ENCODE results near the gene FRMD1. TPM values are rescaled to one million over a fixed set of nuclear protein-coding genes. Genes with fewer than 3 reads are reported as not detected.
A peak's percentile ranks its signal among the peaks of the same experiment; 100 is the strongest.

The FRMD1 gene
- polyA plus RNA-seq, 1 donor from 2014 or later, result not detected

- no peaks in the 10 kb centered on the region for H3K9me3 Mint-ChIP-seq
- H3K27me3 Mint-ChIP-seq, result peaks cover 20% of the 10 kb centered on the region
- H3K4me1 Mint-ChIP-seq, result peaks cover 0 to 1% (median 0%) of the 10 kb centered on the region in 3 donors
- H3K4me3 Mint-ChIP-seq, result no peak overlapping the region
- H3K27ac Mint-ChIP-seq, result no peak overlapping the region
- H3K36me3 Mint-ChIP-seq, result no peaks in the 10 kb centered on the region
Observed at GRCh38 chr6:168102315-168102985, 23.4 kb upstream of the FRMD1 start.

GRCh38 chr6:168101590-168102314 is 22.7 kb upstream of the FRMD1 start:
- peaks cover 20% of the 10 kb centered on the region for H3K27me3 Mint-ChIP-seq
- H3K36me3 Mint-ChIP-seq, result no peaks in the 10 kb centered on the region
- H3K9me3 Mint-ChIP-seq, result no peaks in the 10 kb centered on the region
- peaks cover 0 to 1% (median 0%) of the 10 kb centered on the region in 3 donors for H3K4me1 Mint-ChIP-seq
- H3K27ac Mint-ChIP-seq, result no peak overlapping the region
- H3K4me3 Mint-ChIP-seq, result no peak overlapping the region

GRCh38 chr6:168100803-168101589 is 22.0 kb upstream of the FRMD1 start:
- Mint-ChIP-seq H3K36me3 (no peaks in the 10 kb centered on the region), H3K4me3 (no peak overlapping the region), H3K9me3 (no peaks in the 10 kb centered on the region), H3K4me1 (peaks cover 0 to 1% (median 0%) of the 10 kb centered on the region in 3 donors), H3K27me3 (peaks cover 21% of the 10 kb centered on the region), H3K27ac (no peak overlapping the region)

DNA sequence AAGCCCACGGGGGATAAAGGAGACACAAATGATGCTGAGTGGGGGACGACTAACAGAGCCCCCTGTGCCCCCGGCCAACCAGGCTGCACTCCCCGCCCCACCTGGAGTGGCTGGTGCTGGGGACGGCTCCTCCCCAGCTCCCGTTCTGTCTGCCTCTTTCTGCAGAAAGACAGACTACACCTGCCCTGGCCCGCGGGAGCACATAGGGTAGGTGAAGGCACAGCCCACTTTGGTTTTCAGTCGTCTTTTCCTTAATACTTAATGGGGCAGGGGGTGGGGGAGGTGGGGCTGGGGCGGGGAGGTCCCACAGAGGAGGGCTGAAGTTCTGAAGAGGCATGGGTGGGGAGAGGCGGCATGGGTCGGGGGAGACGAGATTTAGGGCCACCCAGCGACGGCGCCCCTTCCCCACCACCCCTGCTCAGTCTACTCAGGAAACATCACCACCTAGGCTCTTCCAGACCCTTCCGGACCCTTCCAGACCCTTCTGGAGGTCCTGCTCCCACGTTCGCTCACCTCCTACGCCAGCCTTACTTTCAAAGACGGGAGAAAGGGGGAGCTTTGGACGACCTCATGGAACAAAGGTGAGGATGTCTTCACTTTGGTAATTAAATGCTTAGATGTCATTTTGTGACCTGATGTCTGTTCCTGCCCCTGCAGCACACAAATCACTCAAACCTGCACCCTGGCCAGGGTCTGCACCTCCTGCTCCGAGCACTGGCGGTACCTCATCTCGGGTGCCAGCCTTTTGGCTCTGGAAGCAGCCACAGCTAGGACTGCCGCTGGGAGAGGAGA is 21.2 kb upstream of the FRMD1 start:
- no peak overlapping the region for H3K27ac Mint-ChIP-seq
- peaks cover 0 to 1% (median 0%) of the 10 kb centered on the region in 3 donors for H3K4me1 Mint-ChIP-seq
- H3K4me3 Mint-ChIP-seq, result no peak overlapping the region
- no peaks in the 10 kb centered on the region for H3K36me3 Mint-ChIP-seq
- H3K9me3 Mint-ChIP-seq, result no peaks in the 10 kb centered on the region
- H3K27me3 Mint-ChIP-seq, result peaks cover 21% of the 10 kb centered on the region

- H3K9me3 Mint-ChIP-seq, result no peaks in the 10 kb centered on the region
- H3K4me3 Mint-ChIP-seq, result peak overlapping the region in 1 of 4 donors; percentile 47
- peaks cover 0 to 1% (median 0%) of the 10 kb centered on the region in 3 donors for H3K4me1 Mint-ChIP-seq
- peaks cover 19% of the 10 kb centered on the region for H3K27me3 Mint-ChIP-seq
- no peaks in the 10 kb centered on the region for H3K36me3 Mint-ChIP-seq
- no peak overlapping the region for H3K27ac Mint-ChIP-seq
Observed at GRCh38 chr6:168099201-168100010, 20.4 kb upstream of the FRMD1 start.

DNA sequence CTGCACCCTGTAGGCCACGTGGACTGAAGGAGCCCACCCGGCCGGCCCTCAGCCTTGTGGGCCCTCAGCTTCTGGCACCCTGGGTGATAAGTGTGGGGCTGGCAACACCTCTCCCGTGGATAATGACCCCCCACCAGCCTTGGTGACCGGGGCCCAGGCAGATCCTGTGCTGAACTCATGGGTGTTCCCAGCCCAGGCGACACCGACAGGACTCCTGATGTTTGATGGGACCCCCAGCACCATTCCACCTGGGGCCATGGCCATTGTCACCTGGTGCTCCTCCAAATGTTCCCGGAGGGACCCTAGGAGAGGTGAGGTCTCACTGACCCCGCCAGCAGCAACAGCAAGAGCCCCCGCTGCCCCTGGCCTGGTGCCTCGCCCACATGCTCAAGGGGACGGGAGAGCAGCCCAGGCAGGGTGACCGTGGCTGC is 19.4 kb upstream of the FRMD1 start:
- H3K4me3 Mint-ChIP-seq, result no peak overlapping the region

DNA sequence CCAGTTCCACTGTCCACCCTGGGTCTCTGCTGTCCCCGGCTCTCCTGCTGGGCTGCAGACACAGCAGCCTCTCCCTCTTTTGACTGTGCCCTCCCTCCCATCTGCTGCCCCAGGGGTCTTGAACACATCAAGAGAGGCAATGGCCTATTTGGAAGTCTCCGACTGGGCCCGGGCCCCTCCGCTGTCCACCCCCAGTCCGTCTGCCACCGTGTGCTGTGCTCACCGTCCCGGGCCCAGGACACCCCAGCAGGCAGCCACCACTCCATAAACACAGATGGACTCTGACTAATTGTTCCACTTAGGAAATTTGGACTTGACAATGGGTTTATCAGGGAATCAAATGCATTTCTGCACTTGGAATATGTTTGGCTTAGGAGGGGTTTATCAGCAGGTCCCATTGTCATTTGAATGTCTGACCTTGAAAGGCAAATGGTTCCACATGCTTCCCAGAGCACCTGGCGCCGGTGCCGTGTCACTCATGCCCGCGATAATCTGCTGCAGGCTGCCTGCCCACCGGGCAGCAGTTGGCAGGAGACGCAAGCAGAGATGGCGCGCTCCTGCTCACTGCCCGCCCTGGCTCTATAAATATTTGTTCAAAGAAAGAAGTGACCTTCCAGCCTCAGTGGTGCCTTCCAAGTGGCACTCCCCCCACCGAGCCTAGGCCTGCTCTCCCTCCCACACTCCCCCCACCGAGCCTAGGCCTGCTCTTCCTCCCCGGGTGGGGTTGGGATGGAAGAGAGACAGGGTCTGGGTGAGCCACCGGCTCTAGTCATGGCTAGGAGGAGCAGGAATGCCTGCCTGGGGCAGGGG is 18.8 kb upstream of the FRMD1 start:
- Mint-ChIP-seq H3K27ac (no peak overlapping the region), H3K4me1 (peaks cover 0 to 1% (median 0%) of the 10 kb centered on the region in 3 donors), H3K36me3 (no peaks in the 10 kb centered on the region), H3K9me3 (no peaks in the 10 kb centered on the region), H3K4me3 (no peak overlapping the region), H3K27me3 (peaks cover 17% of the 10 kb centered on the region)

More for the DNA sequence above, 19.4 kb upstream of the FRMD1 start:
- Mint-ChIP-seq H3K9me3 (no peaks in the 10 kb centered on the region), H3K4me1 (peaks cover 0 to 1% (median 0%) of the 10 kb centered on the region in 3 donors), H3K27ac (no peak overlapping the region), H3K27me3 (peaks cover 19% of the 10 kb centered on the region), H3K36me3 (no peaks in the 10 kb centered on the region)

- Mint-ChIP-seq H3K27ac (no peak overlapping the region), H3K9me3 (no peaks in the 10 kb centered on the region), H3K4me1 (no peaks in the 10 kb centered on the region), H3K36me3 (no peaks in the 10 kb centered on the region), H3K27me3 (peaks cover 12% of the 10 kb centered on the region), H3K4me3 (no peak overlapping the region)
Observed at GRCh38 chr6:168097221-168097620, 18.2 kb upstream of the FRMD1 start.

- Mint-ChIP-seq H3K4me1 (no peaks in the 10 kb centered on the region), H3K36me3 (no peaks in the 10 kb centered on the region), H3K9me3 (peaks cover 0 to 4% (median 0%) of the 10 kb centered on the region in 3 donors), H3K4me3 (no peak overlapping the region), H3K27me3 (peaks cover 9% of the 10 kb centered on the region), H3K27ac (no peak overlapping the region)
Observed at GRCh38 chr6:168096271-168096764, 17.3 kb upstream of the FRMD1 start.

- Mint-ChIP-seq H3K36me3 (no peaks in the 10 kb centered on the region), H3K27ac (no peak overlapping the region), H3K4me1 (no peaks in the 10 kb centered on the region), H3K9me3 (peaks cover 0 to 4% (median 0%) of the 10 kb centered on the region in 3 donors), H3K27me3 (peaks cover 9% of the 10 kb centered on the region), H3K4me3 (no peak overlapping the region)
Observed at GRCh38 chr6:168095716-168096250, 16.8 kb upstream of the FRMD1 start.

- no peaks in the 10 kb centered on the region for H3K4me1 Mint-ChIP-seq
- H3K36me3 Mint-ChIP-seq, result no peaks in the 10 kb centered on the region
- H3K27me3 Mint-ChIP-seq, result peaks cover 6% of the 10 kb centered on the region
- peaks cover 0 to 4% (median 2%) of the 10 kb centered on the region in 3 donors for H3K9me3 Mint-ChIP-seq
- no peak overlapping the region for H3K4me3 Mint-ChIP-seq
- no peak overlapping the region for H3K27ac Mint-ChIP-seq
Observed at GRCh38 chr6:168095171-168095691, 16.2 kb upstream of the FRMD1 start.

- Mint-ChIP-seq H3K4me1 (no peaks in the 10 kb centered on the region), H3K27ac (no peak overlapping the region), H3K27me3 (peaks cover 2% of the 10 kb centered on the region), H3K4me3 (peak overlapping the region in 1 of 4 donors; percentile 83), H3K36me3 (no peaks in the 10 kb centered on the region), H3K9me3 (peaks cover 0 to 4% (median 4%) of the 10 kb centered on the region in 3 donors)
Observed at GRCh38 chr6:168093634-168094033, 14.6 kb upstream of the FRMD1 start.
